ENCODE data around the gene IL21. TPM values are rescaled to one million over a fixed set of nuclear protein-coding genes. Genes with fewer than 3 reads are reported as not detected.
"Not testable (repeated sequence)": the region's sequence is repeated elsewhere in the genome, so short reads cannot be mapped to it uniquely, and the experiment has no call there.

Gene IL21
- total RNA-seq, 3 donors from 2014 or later = 35.0 to 109 (median 42.8) TPM

GRCh38 chr4:122577808-122578781 is 42.8 kb downstream of the IL21 start:
- Mint-ChIP-seq H3K27me3 (ENCODE audit: low read depth) (no peaks in the 10 kb centered on the region), H3K36me3 (ENCODE audit: insufficient read depth) (no peaks in the 10 kb centered on the region), H3K4me3 (peak overlapping the region; percentile 78), H3K4me1 (ENCODE audit: low read depth) (peaks cover 46% of the 10 kb centered on the region), H3K9me3 (no peaks in the 10 kb centered on the region)
- ATAC-seq (peak; percentile 66 to 76), DNase-seq (peak; percentile 52)

GRCh38 chr4:122577189-122577553 is 43.7 kb downstream of the IL21 start:
- ATAC-seq (peak; percentile 36 to 51), DNase-seq (no peak)
- Mint-ChIP-seq H3K4me3 (peak overlapping the region; percentile 78), H3K4me1 (ENCODE audit: low read depth) (peaks cover 42% of the 10 kb centered on the region), H3K27me3 (ENCODE audit: low read depth) (peaks cover 2% of the 10 kb centered on the region), H3K9me3 (no peaks in the 10 kb centered on the region), H3K36me3 (ENCODE audit: insufficient read depth) (no peaks in the 10 kb centered on the region)

DNA sequence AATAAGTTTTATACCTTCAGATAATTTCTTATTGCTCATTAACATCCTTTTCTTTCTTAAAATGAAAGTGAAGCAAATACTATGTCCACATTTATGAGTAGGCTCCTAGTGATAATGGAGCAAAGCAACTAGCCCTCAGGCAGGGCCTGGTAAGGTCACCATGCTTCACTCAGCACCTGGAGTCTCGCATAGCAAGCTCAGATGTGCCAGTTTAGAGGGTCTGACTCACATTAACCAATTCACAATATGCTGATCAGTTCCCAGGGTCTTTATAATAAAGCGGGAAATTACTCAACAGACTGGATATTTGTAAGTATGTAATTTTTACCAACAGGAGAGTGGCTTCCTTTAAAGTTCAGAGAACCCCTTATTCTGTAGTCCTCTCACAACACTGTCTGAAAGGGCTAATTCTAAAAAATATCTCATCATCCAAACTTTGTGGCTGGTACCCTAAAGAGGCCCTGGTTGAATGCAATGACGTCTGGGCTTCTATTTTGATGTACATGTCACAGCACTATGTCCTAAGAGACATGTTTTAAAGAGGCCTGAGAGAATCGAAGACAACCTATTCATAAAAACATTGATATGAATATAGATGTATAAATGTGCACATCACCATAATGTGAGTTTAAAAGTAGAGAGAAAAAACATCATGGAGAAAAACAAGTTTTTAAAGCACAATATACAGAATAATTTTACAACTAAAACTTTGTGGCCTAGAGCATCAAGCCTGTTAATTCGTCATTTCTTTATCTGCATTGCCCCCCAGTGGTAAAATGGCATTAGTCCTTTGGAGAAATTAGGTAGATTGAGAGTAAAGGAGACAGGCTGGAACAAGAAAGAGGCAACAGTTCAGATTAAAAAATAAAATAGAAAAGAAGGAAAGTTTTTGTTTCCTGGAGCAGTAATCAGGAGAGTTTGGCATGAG is 44.3 kb downstream of the IL21 start:
- H3K9me3 Mint-ChIP-seq = no peaks in the 10 kb centered on the region
- ATAC-seq (peak; percentile 38 to 55), DNase-seq (no peak)
- no peaks in the 10 kb centered on the region for H3K36me3 Mint-ChIP-seq (ENCODE audit: insufficient read depth)
- peak overlapping the region; percentile 78 for H3K4me3 Mint-ChIP-seq
- peaks cover 2% of the 10 kb centered on the region for H3K27me3 Mint-ChIP-seq (ENCODE audit: low read depth)
- peaks cover 42% of the 10 kb centered on the region for H3K4me1 Mint-ChIP-seq (ENCODE audit: low read depth)

- not testable (repeated sequence) for H3K36me3 Mint-ChIP-seq (ENCODE audit: insufficient read depth); H3K27me3 Mint-ChIP-seq (ENCODE audit: low read depth); DNase-seq; H3K9me3 Mint-ChIP-seq; H3K4me3 Mint-ChIP-seq; ATAC-seq
- H3K4me1 Mint-ChIP-seq (ENCODE audit: low read depth) = peaks cover 35% of the 10 kb centered on the region
These were observed 46.5 kb downstream of the IL21 start for GRCh38 chr4:122574347-122574746.

- no peaks in the 10 kb centered on the region for H3K36me3 Mint-ChIP-seq (ENCODE audit: insufficient read depth)
- no peak for DNase-seq
- no peak overlapping the region for H3K4me3 Mint-ChIP-seq
- H3K9me3 Mint-ChIP-seq = peaks cover 3% of the 10 kb centered on the region
- H3K27me3 Mint-ChIP-seq (ENCODE audit: low read depth) = no peaks in the 10 kb centered on the region
- peaks cover 3% of the 10 kb centered on the region for H3K4me1 Mint-ChIP-seq (ENCODE audit: low read depth)
- ATAC-seq = no peak
These were observed 58.4 kb downstream of the IL21 start for GRCh38 chr4:122562449-122562848.

Other genes starting within 250 kb of the IL21 start
- gene ADAD1, start 242.1 kb downstream of the IL21 start, total RNA-seq = not detected
- 1,000 to 10,000 TPM; 1,317 to 3,324 (median 1,394) TPM for gene IL2, start 164.3 kb downstream of the IL21 start, total RNA-seq
- 1 to 10 TPM; 1.2 to 1.3 (median 1.2) TPM for gene BBS12, start 111.6 kb upstream of the IL21 start, total RNA-seq
- gene FGF2, start 205.8 kb upstream of the IL21 start, total RNA-seq = under 1 TPM; 0.37 to 0.84 (median 0.73) TPM